Measurements from ENCODE around the gene WNT7A. TPM values are rescaled to one million over a fixed set of nuclear protein-coding genes. Genes with fewer than 3 reads are reported as not detected.

Gene WNT7A
- total RNA-seq, 1 experiment from 2014 or later: not detected

DNA sequence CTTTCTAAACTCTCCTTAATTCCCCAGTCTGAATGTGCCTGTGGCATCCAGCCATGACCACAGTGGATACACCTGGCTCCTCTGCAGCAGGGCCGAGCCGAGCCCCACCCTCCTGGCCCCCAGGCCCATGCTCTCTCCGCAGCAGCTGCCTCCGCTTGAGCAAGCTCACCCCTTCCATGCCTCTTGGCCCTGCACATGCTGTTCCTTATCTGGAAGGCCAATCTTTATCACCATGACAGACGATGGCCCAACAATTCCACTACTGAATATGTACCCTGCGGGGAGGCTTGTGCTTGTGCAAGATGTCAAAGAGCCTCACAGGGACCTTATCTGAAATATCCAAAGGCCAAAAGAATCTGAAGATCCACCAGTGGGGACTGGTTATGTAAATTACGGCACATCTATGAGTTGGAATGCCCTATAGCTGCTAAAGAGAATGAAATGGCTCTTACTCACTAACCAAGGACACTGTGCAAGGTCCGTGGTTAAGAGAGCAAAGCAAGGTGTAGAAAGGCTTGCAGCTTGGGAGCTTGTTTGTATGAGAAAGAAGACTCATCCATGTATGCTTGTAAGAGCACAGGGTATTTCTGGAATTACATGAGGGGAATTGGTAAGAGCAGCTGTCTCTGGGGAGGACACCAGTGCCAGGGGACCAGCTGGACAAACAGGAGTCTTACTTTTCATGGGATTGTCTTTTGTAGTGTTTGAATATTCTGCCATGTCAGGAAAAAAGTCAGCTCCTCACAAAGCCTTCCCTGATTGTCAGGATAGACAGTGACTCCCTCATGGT is 55.2 kb downstream of the WNT7A start:
- in situ Hi-C loops (cut with HindIII; ENCODE audit: low pct_unique_long_range_greater_than_20kb, low sequenced_read_pairs): no loop called here
- no peak for DNase-seq (ENCODE audit: low read depth, low spot score)

DNA sequence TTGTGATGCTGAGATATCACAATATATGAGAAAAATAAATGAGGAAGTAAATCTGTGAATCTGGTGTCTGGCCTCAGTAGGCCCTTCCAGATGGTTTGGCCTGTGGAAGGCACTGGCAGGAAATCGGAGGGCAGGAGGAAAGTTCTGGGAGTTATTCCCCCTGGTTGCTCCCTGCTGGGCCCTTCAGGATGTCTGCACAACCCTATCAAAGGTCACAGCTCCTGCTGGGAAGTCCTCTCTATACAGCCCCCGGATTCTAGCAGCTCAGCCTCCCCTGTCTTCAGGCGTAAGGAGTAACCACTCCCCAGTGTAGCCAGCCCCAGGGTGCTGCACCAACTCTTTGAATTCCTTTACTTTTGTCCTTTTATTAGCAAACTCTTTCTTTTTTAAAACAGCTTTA is 56.2 kb downstream of the WNT7A start:
- in situ Hi-C loops (cut with HindIII; ENCODE audit: low pct_unique_long_range_greater_than_20kb, low sequenced_read_pairs): no loop called here
- no peak for DNase-seq (ENCODE audit: low read depth, low spot score)

DNA sequence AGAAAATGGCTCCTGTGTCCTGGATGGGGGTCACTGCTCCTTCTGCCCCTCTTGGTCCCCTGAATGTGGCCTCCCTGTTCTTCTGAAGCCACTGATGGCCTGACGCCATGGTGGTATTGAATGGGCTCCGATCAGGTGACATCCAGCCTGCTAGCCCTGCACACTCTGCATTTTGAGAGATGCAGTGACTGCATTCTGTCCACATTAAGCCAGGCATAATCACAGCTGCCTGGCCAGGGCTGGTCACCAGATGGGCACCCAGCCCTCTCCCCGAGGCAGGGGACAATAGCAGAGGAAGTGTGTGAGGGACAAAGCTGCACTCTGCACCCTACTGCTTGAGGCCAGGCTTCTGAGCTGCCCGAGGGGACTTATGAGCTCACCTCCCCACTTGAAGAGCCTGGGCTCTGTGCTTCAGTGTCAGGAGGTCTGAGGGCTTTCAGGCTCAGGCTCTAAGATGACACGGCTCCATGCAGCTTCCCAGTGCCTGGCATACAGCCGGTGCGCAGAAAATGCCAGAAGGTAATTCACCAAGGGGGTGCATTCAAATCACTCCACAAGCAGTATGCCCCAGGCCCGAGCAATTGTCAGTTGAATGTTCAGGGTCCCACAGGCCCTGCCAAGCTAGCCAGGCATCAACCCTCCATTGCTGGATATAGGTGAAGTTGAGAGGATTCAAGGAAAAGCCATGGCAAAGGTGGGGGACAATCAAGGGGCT is 56.8 kb downstream of the WNT7A start:
- no peak for DNase-seq (ENCODE audit: low read depth, low spot score)
- in situ Hi-C loops (cut with HindIII; ENCODE audit: low pct_unique_long_range_greater_than_20kb, low sequenced_read_pairs): no loop called here

DNA sequence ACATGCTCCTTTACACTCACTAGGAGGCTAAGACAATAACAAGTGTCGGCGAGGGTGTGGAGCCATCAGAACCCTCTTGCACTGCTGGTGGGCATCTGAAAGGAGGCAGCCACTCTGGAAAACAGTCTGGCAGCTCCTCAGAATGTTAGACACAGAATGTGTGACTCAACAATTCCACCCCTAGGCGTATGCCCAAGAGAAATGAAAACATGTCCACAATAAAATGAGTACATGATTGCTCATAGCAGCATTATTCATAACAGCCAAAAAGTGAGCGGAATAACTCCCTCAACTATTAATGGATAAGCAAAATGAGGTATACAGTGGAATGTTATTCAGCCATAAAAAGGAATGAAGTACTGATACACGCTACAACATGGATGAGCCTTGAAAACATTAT is 57.8 kb downstream of the WNT7A start:
- in situ Hi-C loops (cut with HindIII; ENCODE audit: low pct_unique_long_range_greater_than_20kb, low sequenced_read_pairs): no loop called here
- no peak for DNase-seq (ENCODE audit: low read depth, low spot score)

DNA sequence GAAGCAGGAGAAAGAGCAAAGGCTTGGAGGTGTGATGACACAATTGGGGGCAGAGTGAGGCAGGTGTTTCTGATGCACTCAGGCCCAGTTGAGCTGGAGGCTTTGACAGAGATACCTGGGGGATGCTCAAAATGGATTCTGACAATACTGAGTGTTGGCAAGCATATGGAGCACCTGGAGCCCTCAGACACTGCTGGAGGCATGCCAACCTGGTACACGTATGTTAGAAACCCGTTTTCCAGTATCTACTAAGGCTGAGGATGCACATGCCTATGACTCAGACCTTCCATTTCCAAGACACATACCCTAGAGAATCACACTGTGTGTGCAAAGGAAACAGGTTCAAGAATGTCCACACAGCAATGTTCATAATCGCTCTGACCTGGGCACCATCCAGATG is 58.7 kb downstream of the WNT7A start:
- DNase-seq (ENCODE audit: low read depth, low spot score): no peak
- in situ Hi-C loops (cut with HindIII; ENCODE audit: low pct_unique_long_range_greater_than_20kb, low sequenced_read_pairs): no loop called here

DNA sequence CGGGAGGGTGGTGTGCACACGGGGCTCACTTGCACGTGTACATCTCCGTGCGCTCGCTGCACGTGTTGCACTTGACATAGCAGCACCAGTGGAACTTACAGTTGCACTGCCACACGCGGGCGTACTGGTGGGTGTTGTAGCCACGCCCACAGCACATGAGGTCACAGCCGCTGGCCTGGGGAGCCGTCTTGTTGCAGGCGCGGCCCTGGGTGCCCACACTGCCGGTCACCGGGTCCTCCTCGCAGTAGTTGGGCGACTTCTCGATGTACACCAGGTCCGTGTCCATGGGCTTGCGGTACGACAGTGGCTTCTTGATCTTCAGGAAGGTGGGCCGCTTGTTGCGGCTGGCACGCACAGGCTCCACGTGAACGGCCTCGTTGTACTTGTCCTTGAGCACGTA is 61.0 kb downstream of the WNT7A start:
- DNase-seq (ENCODE audit: low read depth, low spot score): no peak
- in situ Hi-C loops (cut with HindIII; ENCODE audit: low pct_unique_long_range_greater_than_20kb, low sequenced_read_pairs): no loop called here

DNA sequence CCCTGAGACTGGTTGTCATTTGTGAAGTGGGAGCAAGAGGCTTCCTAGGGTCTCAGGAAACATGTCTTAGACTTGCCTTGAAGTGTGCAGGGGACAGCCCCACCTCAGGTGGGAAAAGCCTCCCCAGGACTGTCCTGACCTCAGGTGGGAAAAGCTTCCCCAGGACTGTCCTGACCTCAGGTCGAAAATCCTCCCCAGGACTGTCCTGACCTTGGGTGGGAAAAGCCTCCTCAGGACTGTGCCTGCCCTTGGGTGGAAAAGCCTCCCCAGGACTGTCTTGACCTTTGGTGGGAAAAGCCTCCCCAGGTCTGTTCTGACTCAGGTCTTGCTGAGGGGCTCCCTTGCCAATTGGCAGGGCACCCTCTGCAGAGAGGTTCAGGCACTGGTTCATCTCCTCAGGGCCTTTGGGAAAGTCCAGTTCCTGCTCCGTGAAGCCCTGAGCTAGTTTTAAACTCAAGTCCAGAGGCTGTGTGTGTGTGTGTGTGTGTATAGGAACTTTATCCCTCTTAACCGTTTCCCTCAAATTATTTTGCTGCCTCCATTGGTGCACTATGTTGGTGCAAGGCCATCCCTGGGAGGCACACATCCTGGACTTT is 64.7 kb downstream of the WNT7A start:
- in situ Hi-C loops (cut with HindIII; ENCODE audit: low pct_unique_long_range_greater_than_20kb, low sequenced_read_pairs): no loop called here
- no peak for DNase-seq (ENCODE audit: low read depth, low spot score)

DNA sequence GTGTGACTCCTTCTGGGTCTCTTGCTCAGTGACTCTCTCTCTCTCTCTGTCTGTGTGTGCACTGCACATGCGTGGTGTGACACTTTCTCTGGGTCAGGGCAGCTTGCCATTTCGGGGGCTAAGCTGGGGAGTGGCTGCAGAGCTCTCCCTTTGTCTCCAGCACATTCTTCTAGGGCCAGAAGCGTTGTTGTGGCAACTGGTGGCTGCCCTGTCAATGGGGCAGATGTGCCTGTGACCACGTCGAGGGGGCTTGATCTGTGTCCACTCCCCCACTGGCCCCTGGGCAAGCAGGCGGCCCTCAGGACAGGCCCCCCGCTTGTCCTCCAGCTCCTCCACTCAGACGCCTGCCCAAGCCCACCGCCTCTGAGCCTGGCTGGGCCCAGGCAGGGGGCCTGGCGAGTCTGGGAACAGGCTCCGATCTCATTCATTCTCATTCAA is 67.8 kb downstream of the WNT7A start:
- in situ Hi-C loops (cut with HindIII; ENCODE audit: low pct_unique_long_range_greater_than_20kb, low sequenced_read_pairs): no loop called here
- no peak for DNase-seq (ENCODE audit: low read depth, low spot score)

DNA sequence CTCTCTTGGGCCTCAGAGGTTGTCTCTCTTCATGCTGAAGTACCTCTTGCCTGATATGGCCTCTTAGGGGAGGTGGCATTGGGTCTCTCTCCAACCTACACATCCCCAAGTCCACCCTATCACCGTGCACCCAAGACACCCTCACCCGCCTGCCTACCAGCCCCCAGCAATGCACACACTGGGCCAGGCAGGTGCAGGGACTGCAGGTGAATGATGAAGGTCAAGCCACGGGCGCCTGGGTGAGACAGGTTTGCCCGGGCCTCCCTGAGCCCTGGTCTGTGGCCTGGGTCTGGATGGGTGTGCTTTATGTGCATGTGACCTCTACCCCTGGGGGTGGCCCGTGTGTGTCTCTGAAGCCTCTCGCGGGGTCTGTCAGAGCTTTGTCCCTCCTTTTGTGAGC is 68.3 kb downstream of the WNT7A start:
- no peak for DNase-seq (ENCODE audit: low read depth, low spot score)
- in situ Hi-C loops (cut with HindIII; ENCODE audit: low pct_unique_long_range_greater_than_20kb, low sequenced_read_pairs): no loop called here

DNA sequence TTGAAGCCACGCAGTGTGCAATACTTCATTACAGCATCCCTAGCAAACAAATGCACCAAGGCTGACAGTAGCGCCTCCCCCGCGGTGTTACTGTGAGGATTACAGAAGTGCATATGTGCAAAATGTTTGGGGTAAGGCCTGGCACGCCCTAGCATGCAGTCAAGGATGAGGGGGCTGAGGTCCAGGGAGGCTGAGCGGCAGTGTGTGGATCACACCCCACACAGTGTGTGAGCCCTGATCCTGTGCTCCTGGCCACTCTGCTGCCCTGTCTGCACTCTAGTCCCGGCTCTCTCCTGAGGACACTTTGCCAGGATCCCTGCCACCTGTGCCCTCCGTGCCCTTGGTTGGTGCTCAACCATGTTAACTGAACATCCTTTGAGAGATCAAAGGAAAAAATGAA is 71.3 kb downstream of the WNT7A start:
- in situ Hi-C loops (cut with HindIII; ENCODE audit: low pct_unique_long_range_greater_than_20kb, low sequenced_read_pairs): no loop called here
- DNase-seq (ENCODE audit: low read depth, low spot score): no peak

DNA sequence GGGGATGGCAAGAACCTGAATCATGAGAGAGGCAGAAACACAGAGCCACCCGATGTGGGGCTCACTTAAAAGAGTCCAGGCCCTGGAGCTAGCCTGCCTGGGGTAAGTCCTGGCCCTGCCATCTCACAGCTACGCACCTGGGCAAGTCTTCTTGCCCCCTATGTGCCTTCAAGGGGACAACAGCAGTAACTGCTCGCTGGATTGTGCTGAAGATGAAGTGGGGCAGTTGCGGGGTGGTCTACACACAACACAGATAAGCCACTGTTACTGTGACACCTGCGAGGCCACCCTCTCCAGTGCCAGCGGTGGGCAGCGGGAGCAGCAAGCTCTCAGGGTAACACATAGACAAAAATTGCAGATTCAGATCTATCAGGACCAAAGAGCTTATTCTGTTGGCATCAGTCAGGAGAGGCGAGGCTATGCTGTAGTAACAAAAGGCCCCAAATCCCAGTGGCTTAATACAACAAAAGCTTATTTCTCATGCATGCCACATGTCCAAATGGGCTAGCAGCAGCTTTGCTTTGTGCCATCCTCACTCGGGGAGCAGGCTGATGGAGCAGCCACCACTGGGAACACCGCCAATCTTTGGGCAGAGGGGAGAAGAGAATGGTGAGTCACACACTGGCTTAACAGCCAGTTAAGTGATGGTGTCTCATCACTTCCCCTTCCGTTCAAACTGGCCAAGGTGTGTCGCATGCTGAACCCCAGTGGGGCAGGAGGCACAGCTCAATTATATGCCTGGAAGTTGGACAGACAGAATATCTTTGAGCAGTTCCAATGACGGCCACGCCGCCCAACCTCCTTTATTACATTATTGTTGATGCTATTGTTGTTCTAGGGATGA is 78.3 kb downstream of the WNT7A start:
- no peak for DNase-seq (ENCODE audit: low read depth, low spot score)
- in situ Hi-C loops (cut with HindIII; ENCODE audit: low pct_unique_long_range_greater_than_20kb, low sequenced_read_pairs): no loop called here

DNA sequence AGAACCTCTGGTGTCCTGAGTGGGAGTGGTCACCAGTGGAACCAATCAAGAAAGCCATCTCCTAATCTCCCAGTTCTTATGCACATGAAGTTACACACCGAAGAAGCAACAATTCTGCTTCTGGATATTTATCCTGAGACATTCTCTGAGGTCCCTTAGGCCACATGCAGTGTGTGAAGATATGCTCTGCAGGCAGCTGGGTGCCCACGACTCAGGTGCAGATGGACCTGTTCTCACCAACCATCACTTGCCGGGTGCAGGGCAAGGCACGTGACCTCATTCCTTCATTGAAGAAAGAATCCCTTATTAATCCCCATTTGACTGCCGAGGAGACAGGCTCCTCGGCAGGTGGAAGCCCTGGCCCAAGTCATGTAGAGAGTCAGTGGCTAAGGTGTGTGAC is 79.8 kb downstream of the WNT7A start:
- DNase-seq (ENCODE audit: low read depth, low spot score): no peak
- in situ Hi-C loops (cut with HindIII; ENCODE audit: low pct_unique_long_range_greater_than_20kb, low sequenced_read_pairs): no loop called here

DNA sequence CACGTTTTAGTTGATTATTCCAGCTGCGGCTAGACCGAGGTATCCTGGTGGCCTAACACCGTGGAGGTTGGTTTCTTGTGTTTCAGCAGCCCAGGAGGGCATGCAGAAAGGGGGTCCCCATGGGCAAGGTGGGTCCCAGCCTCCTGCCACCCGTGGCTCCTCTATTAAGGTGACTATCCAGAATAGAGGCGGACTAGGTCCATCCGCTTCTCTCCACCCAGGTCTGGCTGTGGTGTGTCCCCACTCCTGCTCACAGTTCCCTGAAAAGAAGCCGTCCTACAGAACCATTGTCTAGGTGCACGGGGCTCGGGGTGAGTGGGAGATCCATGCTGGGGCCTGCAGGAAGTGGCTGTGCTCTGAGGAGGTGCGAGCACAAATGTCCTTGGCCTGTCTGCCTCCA is 81.5 kb downstream of the WNT7A start:
- no peak for DNase-seq (ENCODE audit: low read depth, low spot score)
- in situ Hi-C loops (cut with HindIII; ENCODE audit: low pct_unique_long_range_greater_than_20kb, low sequenced_read_pairs): no loop called here

DNA sequence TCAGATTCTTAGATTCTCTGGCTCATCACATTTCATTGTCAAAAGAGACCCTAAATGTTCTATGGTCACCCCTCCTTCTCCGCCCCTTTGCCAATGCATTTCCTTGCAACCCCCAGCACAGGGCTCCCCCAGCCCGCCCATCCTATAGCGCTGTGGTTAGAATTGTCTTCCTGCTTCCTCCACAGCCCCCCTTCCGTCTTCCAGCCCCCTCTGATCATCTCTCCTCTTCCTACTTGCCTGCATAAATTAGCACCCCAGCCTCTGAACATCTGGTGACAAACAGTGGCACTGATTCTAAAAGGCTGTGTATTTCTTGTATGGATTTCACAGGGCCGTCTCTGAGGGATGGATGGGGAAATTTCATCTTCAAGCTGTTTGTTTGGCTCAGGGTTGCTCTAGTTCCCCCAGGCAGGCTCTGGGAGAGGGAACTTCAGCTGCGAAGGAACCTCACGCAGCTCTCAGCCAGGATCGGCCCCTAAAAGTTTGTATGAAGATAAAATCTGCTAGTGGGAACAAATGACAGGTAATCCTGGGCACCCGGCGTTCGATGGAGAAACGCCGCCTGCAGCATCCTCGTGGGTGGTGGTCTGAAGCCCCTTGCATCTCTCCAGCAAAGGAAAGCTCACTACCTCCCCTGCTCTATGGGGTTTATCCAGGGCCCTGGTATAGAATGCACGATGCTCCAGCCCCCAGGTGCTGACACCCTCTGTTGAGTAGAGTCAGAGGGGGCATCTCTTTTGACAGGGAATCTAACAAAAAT is 83.0 kb downstream of the WNT7A start:
- no peak for DNase-seq (ENCODE audit: low read depth, low spot score)
- in situ Hi-C loops (cut with HindIII; ENCODE audit: low pct_unique_long_range_greater_than_20kb, low sequenced_read_pairs): no loop called here

DNA sequence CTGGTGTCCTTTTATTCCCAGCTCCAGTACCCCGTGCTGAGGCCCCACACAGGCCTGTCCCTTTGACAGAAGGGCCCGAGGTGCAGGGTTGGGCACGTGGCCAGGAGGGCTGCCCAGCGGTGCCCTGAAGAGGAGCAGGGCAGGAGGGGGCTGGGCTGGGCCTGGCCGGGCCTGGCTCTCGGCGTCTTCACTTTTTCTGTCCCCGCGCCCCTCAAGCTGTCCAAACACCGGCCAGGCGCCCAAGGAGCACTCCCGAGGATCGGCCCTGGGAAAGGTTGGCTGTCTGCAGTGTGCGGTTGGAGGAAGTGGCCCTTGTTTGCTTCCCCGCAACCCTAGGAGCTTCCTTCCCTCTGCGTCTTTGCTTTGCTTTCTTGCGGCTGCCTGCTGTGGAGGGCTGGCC is 84.1 kb downstream of the WNT7A start:
- in situ Hi-C loops (cut with HindIII; ENCODE audit: low pct_unique_long_range_greater_than_20kb, low sequenced_read_pairs): no loop called here
- no peak for DNase-seq (ENCODE audit: low read depth, low spot score)

DNA sequence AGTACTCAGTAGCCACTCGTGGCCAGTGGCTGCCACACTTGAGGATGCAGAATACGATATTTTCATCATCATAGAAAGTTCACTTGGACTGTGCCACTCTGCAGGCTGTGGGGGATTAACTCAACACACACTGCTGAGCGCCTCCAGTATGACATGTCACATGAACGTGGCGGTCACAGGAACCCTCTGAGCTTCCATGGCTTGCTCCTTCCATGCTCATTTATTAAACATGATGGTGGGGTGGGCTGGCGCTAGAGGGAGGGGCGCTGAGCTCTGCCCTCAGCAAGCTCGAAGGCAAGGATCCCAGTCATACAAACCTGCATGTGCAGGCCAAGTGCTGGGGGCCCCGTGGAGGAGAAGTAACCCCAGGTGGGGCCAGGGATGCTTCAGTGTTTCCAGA is 85.5 kb downstream of the WNT7A start:
- in situ Hi-C loops (cut with HindIII; ENCODE audit: low pct_unique_long_range_greater_than_20kb, low sequenced_read_pairs): no loop called here
- DNase-seq (ENCODE audit: low read depth, low spot score): no peak

DNA sequence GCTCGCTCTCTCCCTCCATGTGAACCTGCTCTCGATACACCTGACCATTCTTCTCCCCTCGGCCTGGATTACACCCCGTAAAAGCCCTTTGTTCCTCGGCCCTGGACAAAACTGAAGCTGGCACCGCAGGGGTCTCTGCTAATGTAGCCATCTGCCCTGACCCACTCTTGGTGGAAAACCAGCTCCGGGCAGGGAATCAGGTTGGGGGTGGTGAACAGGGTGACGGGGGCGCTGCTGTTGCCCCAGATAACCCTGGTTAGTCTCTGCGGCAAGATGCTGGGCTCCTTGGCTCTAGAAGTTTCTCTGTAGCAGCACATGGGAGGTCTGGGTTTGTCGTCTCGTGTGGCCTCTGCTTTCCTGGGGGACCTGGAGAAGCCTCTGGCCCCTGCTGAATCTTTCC is 86.4 kb downstream of the WNT7A start:
- in situ Hi-C loops (cut with HindIII; ENCODE audit: low pct_unique_long_range_greater_than_20kb, low sequenced_read_pairs): no loop called here
- DNase-seq (ENCODE audit: low read depth, low spot score): no peak

Measured in SK-MEL-5 (cell line).